ENCODE results near the gene KRTAP5-11.
"Not testable (repeated sequence)": the region's sequence is repeated elsewhere in the genome, so short reads cannot be mapped to it uniquely, and the experiment has no call there.

GRCh38 chr11:71585673-71586072 lies 3.0 kb upstream of the KRTAP5-11 start:
- TF ChIP-seq, protein P1, sequence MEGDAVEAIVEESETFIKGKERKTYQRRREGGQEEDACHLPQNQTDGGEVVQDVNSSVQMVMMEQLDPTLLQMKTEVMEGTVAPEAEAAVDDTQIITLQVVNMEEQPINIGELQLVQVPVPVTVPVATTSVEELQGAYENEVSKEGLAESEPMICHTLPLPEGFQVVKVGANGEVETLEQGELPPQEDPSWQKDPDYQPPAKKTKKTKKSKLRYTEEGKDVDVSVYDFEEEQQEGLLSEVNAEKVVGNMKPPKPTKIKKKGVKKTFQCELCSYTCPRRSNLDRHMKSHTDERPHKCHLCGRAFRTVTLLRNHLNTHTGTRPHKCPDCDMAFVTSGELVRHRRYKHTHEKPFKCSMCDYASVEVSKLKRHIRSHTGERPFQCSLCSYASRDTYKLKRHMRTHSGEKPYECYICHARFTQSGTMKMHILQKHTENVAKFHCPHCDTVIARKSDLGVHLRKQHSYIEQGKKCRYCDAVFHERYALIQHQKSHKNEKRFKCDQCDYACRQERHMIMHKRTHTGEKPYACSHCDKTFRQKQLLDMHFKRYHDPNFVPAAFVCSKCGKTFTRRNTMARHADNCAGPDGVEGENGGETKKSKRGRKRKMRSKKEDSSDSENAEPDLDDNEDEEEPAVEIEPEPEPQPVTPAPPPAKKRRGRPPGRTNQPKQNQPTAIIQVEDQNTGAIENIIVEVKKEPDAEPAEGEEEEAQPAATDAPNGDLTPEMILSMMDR (conservative IDR thresholded peaks at IDR 0.05; ENCODE audit: low read length), result not testable (repeated sequence)
- TF ChIP-seq EZH2phosphoT487 (IDR thresholded peaks at IDR 0.05; ENCODE audit: borderline replicate concordance, low read depth, low read length), result not testable (repeated sequence)
